Lower leg skin (tissue), 4 donors: ENCODE data around the gene TTYH3. TPM values are rescaled to one million over a fixed set of nuclear protein-coding genes. Genes with fewer than 3 reads are reported as not detected.
"Not testable (repeated sequence)": the region's sequence is repeated elsewhere in the genome, so short reads cannot be mapped to it uniquely, and the experiment has no call there.

Source experiments
- DNase-seq, 2 donors: peaks; one replicate each; pipeline ENCODE4 v3.0.0-alpha.2; 2019; ENCODE audit warnings: low spot score in 2 of 2
- H3K4me3 ChIP-seq: fragments of 200-600 bp; sonication (generic); 2 replicates; pipeline ENCODE4 v1.5.1; 2017; ENCODE audit warnings: mild to moderate bottlenecking, low read depth; ENCODE audit not compliant: poor library complexity, severe bottlenecking
- POLR2A ChIP-seq, 2 donors: fragments of 450-650 bp; IDR thresholded peaks; one replicate each; pipeline ENCODE4 v1.6.1; 2016 to 2017; ENCODE audit warnings: antibody characterized with exemption in 2 of 2, mild to moderate bottlenecking in 1 of 2, moderate library complexity in 1 of 2
- WGBS, 2 donors: methylation state at CpG; one replicate each; pipeline ENCODE4 v1.1.5; 2018; 5-methylcytosine and 5-hydroxymethylcytosine counted together
- intact Hi-C: fragments of 100-400 bp; cut with DNase I; formaldehyde crosslinking; loops from one replicate; pipeline ENCODE4 v1.15.0; 2023; ENCODE audit warnings: low total_unique reads
- total RNA-seq, 4 donors: library from RNA; depleted of rRNA; stranded (reverse); fragments of >200 nt; gene quantifications; one replicate each; pipeline ENCODE4 v1.1.0, GENCODE V29; 2016
- TF ChIP-seq, protein P1 (sequence below), 3 donors: fragments of 450-650 bp; IDR thresholded peaks; one replicate each; pipeline ENCODE4 v1.5.1; 2016; ENCODE audit warnings: antibody characterized with exemption in 3 of 3, mild to moderate bottlenecking in 3 of 3, moderate library complexity in 2 of 3

Gene TTYH3
- total RNA-seq, 4 donors from 2014 or later, result 7.9 to 18.0 (median 13.9) TPM

DNA sequence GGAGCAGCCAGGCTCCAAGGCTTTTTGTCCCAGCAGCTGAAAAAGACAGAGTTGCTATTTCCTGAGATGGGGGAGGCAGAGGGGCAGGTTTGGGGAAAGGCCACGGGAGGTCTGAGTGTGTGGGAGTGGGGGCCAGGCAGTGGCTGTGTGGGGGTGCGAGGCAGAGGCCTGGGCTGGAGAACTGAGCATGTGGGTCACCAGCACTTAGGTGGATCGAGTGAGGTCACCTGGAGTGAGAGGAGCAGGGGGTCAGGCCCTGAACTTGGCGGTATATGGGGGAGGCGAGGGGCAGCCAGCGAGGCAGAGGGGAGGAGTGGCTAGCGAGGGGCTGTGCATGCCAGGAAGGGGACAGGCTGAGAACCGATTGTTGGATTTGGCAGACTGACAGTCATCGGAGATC is 44.7 kb upstream of the TTYH3 start:
- WGBS, 2 donors, result 94 to 95% methylated on average over 9 of the region's 9 CpGs
- DNase-seq, result no peak
- intact Hi-C loops, result no loop called here
- H3K4me3 ChIP-seq, result no peak overlapping the region
- TF ChIP-seq, protein P1, sequence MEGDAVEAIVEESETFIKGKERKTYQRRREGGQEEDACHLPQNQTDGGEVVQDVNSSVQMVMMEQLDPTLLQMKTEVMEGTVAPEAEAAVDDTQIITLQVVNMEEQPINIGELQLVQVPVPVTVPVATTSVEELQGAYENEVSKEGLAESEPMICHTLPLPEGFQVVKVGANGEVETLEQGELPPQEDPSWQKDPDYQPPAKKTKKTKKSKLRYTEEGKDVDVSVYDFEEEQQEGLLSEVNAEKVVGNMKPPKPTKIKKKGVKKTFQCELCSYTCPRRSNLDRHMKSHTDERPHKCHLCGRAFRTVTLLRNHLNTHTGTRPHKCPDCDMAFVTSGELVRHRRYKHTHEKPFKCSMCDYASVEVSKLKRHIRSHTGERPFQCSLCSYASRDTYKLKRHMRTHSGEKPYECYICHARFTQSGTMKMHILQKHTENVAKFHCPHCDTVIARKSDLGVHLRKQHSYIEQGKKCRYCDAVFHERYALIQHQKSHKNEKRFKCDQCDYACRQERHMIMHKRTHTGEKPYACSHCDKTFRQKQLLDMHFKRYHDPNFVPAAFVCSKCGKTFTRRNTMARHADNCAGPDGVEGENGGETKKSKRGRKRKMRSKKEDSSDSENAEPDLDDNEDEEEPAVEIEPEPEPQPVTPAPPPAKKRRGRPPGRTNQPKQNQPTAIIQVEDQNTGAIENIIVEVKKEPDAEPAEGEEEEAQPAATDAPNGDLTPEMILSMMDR (IDR thresholded peaks at IDR 0.05), result no peak
- TF ChIP-seq POLR2A (IDR thresholded peaks at IDR 0.05), result no peak

- no peak overlapping the region for H3K4me3 ChIP-seq
- no peak for TF ChIP-seq POLR2A (IDR thresholded peaks at IDR 0.05)
- TF ChIP-seq, protein P1 (IDR thresholded peaks at IDR 0.05), result no peak
- no peak for DNase-seq
- WGBS, 2 donors, result 95 to 97% methylated on average over 17 to 18 of the region's 21 CpGs
- intact Hi-C loops, result no loop called here
Measured at GRCh38 chr7:2587778-2588177, 44.0 kb upstream of the TTYH3 start.

DNA sequence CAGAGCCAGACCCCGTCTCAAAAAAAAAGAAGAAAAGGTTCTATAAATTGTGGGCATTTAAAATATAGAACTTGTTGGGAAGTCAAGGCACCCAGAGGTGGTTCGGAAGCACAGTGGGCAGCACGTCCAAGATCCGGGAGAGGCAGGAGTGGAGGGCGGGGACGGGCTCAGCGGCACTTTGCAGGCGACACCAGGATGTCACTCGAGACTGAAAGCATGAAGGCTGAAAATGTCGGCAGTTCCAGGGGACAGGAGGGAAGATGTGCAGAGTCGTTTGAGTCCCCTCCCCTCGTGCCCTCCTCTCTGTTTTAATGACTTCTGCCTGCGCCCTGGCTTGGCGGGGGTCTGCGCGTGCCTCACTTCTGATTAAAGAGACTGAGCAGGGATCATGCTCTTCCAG is 42.4 kb upstream of the TTYH3 start:
- DNase-seq, result no peak
- intact Hi-C loops, result no loop called here
- 88 to 92% methylated on average over 16 of the region's 16 CpGs for WGBS, 2 donors
- TF ChIP-seq POLR2A (IDR thresholded peaks at IDR 0.05), result no peak
- TF ChIP-seq, protein P1 (IDR thresholded peaks at IDR 0.05), result no peak
- no peak overlapping the region for H3K4me3 ChIP-seq

GRCh38 chr7:2589941-2590340 is 41.8 kb upstream of the TTYH3 start:
- H3K4me3 ChIP-seq, intact Hi-C loops, DNase-seq: not testable (repeated sequence)
- WGBS, 2 donors, result 93 to 95% methylated on average over 14 to 15 of the region's 15 CpGs

DNA sequence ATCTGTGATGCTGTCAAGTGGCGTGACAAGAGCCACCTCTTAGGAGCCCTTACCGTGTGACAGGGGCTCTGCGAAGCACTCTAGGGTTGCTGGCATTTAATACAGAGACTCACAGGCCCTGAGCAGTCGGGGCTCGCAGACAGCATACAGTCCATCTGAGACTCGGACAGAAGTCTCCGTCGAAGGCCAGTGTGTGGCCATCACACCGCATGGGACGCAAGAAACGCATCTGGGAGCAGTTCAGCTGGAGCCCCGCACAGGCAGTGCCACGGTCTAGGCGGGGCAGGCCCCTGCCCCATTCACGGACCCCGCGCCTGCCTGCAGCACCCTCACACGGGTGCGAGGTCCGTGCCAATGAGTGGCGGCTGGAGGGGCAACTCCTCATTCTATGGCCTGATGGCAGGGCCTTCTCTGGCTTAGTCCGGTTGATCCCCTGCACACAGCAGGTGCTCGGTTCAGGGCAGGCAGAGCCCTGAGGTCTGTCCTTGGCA is 39.4 kb upstream of the TTYH3 start:
- no peak for DNase-seq
- WGBS, 2 donors, result 95 to 96% methylated on average over 18 to 23 of the region's 23 CpGs
- no peak overlapping the region for H3K4me3 ChIP-seq
- TF ChIP-seq, protein P1 (IDR thresholded peaks at IDR 0.05), result no peak
- TF ChIP-seq POLR2A (IDR thresholded peaks at IDR 0.05), result no peak
- intact Hi-C loops, result no loop called here

GRCh38 chr7:2593036-2593727 is 38.6 kb upstream of the TTYH3 start:
- H3K4me3 ChIP-seq, result no peak overlapping the region
- DNase-seq, result no peak
- TF ChIP-seq POLR2A (IDR thresholded peaks at IDR 0.05), result no peak
- TF ChIP-seq, protein P1 (IDR thresholded peaks at IDR 0.05), result no peak
- WGBS, 2 donors, result 94 to 95% methylated on average over 34 to 38 of the region's 38 CpGs
- intact Hi-C loops, result no loop called here
